Measurements from ENCODE around the gene TLX1. TPM values are rescaled to one million over a fixed set of nuclear protein-coding genes. Genes with fewer than 3 reads are reported as not detected.
A peak's percentile ranks its signal among the peaks of the same experiment; 100 is the strongest.

Gene TLX1
- total and polyA plus RNA-seq, 9 donors: not detected

DNA sequence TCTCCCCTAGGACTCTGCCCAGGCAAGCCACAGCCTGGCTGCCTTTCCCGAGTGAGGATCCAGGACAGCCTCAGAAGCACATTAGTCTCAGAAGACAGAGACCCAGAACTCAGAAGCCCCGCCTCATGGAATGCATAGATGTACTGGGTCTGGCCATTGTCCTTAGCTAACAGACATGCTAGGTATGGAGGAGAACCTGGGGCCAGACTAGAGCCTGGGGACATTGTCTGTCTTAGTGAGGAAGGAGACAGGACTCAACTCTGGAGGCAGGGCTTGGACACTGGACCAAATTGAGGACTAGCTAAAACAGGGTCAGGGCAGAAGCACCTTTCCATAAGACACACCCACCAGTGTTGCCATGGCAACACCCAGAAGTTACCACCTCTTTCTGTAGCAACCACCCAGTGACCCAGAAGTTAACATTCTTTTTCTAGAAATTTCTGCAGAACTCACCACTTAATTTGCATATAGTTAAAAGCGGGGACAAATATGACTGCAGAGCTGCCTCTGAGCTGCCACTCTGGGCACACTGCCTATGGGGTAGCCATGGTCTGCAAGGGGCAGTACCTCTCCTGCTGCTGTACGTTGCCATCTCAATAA is 27.5 kb downstream of the TLX1 start:
- intact Hi-C loops (cut with DNase I): no loop called here

DNA sequence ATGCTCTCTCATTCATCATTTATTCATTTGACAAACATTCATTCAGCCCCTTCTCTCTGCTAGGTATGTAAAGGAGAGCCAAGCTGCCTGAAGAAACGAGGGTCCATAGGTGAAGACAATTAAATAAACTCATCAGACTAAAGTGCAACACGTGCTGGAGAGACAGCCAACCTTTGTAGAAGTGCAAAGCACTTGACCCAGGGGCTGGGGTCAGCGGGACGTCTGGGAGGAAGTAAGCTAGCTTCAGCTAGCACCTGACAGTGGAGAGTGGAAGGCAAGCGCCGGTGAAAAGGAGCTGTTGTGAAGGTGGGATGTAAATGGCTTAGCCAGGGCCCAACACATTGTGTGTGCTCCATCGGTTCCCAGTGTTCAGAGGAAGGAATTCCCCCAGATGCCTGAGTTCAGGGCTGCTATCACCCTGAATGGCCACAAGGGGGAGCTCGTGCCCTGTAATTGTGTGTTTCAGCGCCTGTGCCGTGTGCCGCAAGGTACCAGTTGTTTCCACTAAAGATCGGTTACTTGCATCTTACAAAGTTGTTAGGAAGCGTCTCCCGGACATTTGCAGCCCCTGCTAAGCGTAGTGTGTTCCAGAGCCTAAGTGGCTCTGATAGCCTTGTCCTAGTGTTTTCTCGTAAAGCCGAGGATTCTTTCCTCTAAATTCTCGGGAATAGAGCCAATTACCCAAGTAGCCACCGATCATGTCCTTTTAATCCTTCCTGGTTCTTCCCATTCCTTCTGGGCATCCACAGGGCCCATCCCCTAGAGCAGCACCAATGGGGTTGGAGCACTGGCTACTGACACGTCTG is 30.6 kb downstream of the TLX1 start:
- H3K4me3 ChIP-seq: no peak overlapping the region
- H3K27me3 ChIP-seq: no peaks in the 10 kb centered on the region
- H3K27ac ChIP-seq: no peak overlapping the region
- H3K36me3 ChIP-seq: no peaks in the 10 kb centered on the region
- 1 to 2% (median 1%) methylated on average over 20 of the region's 20 CpGs for WGBS, 3 donors
- intact Hi-C loops (cut with DNase I): no loop called here
- no peak for TF ChIP-seq POLR2A (IDR thresholded peaks at IDR 0.05)
- TF ChIP-seq, protein P1, sequence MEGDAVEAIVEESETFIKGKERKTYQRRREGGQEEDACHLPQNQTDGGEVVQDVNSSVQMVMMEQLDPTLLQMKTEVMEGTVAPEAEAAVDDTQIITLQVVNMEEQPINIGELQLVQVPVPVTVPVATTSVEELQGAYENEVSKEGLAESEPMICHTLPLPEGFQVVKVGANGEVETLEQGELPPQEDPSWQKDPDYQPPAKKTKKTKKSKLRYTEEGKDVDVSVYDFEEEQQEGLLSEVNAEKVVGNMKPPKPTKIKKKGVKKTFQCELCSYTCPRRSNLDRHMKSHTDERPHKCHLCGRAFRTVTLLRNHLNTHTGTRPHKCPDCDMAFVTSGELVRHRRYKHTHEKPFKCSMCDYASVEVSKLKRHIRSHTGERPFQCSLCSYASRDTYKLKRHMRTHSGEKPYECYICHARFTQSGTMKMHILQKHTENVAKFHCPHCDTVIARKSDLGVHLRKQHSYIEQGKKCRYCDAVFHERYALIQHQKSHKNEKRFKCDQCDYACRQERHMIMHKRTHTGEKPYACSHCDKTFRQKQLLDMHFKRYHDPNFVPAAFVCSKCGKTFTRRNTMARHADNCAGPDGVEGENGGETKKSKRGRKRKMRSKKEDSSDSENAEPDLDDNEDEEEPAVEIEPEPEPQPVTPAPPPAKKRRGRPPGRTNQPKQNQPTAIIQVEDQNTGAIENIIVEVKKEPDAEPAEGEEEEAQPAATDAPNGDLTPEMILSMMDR (IDR thresholded peaks at IDR 0.05): peak; percentile 41 to 93 (median 78)
- TF ChIP-seq EP300 (IDR thresholded peaks at IDR 0.05): no peak
- no peaks in the 10 kb centered on the region for H3K9me3 ChIP-seq
- H3K4me1 ChIP-seq (ENCODE audit: insufficient read depth): peaks cover 2% of the 10 kb centered on the region
- peak; percentile 51 to 74 (median 65) for DNase-seq

More for the DNA sequence above, 27.5 kb downstream of the TLX1 start:
- no peak overlapping the region for H3K27ac ChIP-seq
- 41 to 54% (median 52%) methylated on average over 4 of the region's 4 CpGs for WGBS, 3 donors
- no peak overlapping the region for H3K4me3 ChIP-seq
- peaks cover 2% of the 10 kb centered on the region for H3K4me1 ChIP-seq (ENCODE audit: insufficient read depth)
- no peaks in the 10 kb centered on the region for H3K36me3 ChIP-seq
- H3K27me3 ChIP-seq: no peaks in the 10 kb centered on the region
- DNase-seq: no peak
- no peaks in the 10 kb centered on the region for H3K9me3 ChIP-seq
- TF ChIP-seq, protein P1 (IDR thresholded peaks at IDR 0.05): no peak
- TF ChIP-seq POLR2A (IDR thresholded peaks at IDR 0.05): no peak
- no peak for TF ChIP-seq EP300 (IDR thresholded peaks at IDR 0.05)

DNA sequence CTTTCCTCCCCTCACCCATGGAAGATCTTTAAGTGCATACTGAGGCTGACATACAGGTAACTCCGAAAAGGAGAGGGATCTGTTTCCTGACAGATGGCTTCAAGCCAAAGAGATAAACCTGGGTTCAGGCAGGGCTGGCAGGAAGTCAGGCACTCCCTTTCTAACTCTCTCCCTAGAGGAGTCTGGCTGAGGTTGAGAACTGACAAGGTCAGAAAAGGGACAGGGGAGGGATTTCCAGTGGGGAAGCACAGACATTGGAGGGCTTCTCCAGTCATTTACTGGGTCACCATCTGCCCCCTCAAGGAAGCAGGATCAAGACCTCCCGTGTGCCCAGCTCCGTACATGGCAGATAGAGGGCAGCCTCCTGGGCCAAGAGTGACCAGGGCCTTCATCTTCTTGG is 31.6 kb downstream of the TLX1 start:
- 19 to 24% (median 19%) methylated on average over 3 of the region's 3 CpGs for WGBS, 3 donors
- H3K27me3 ChIP-seq: no peaks in the 10 kb centered on the region

DNA sequence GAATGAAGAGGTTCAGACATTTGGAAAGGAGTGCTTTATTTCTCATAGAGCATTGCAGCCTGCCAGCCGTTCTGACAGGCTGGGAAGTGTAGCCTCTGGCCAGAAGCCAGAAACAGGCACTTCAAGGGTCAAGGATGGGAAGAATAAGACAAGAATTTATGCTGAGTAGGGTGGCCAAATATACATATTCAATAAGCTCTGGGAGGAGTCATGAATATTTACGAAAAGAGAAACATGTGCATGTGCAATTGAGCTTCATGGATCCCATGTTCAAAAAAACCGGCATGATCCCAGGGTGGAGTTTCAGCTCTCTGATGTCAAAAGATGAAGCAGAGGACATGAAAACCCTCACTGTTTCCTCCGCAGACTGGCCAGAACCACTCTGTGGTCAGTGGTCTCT is 32.9 kb downstream of the TLX1 start:
- no peaks in the 10 kb centered on the region for H3K36me3 ChIP-seq
- H3K27me3 ChIP-seq: no peaks in the 10 kb centered on the region
- H3K9me3 ChIP-seq: no peaks in the 10 kb centered on the region
- DNase-seq: no peak
- H3K27ac ChIP-seq: no peak overlapping the region
- TF ChIP-seq, protein P1 (IDR thresholded peaks at IDR 0.05): no peak
- TF ChIP-seq POLR2A (IDR thresholded peaks at IDR 0.05): no peak
- TF ChIP-seq EP300 (IDR thresholded peaks at IDR 0.05): no peak
- intact Hi-C loops (cut with DNase I): no loop called here
- WGBS, 3 donors: 25 to 32% (median 29%) methylated on average over 4 of the region's 4 CpGs
- no peak overlapping the region for H3K4me3 ChIP-seq
- peaks cover 2% of the 10 kb centered on the region for H3K4me1 ChIP-seq (ENCODE audit: insufficient read depth)

More for the DNA sequence above, 31.6 kb downstream of the TLX1 start:
- Histone ChIP-seq H3K36me3 (no peaks in the 10 kb centered on the region), H3K27ac (no peak overlapping the region), H3K4me1 (ENCODE audit: insufficient read depth) (peaks cover 2% of the 10 kb centered on the region), H3K4me3 (no peak overlapping the region), H3K9me3 (no peaks in the 10 kb centered on the region)
- intact Hi-C loops (cut with DNase I): no loop called here
- no peak for DNase-seq
- TF ChIP-seq POLR2A (IDR thresholded peaks at IDR 0.05): no peak
- TF ChIP-seq EP300 (IDR thresholded peaks at IDR 0.05): no peak
- TF ChIP-seq, protein P1 (IDR thresholded peaks at IDR 0.05): no peak

All from ovary (tissue), 9 donors.